Measurements from ENCODE around the gene GPC1. TPM values are rescaled to one million over a fixed set of nuclear protein-coding genes. Genes with fewer than 3 reads are reported as not detected.

Gene GPC1
- polyA plus RNA-seq, 3 donors = 26.8 to 45.1 (median 44.6) TPM

- DNase-seq (ENCODE audit: extremely low read depth in 1 of 11, low read depth in 9 of 11, low spot score in 4 of 11) = no peak
These were observed 29.7 kb upstream of the GPC1 start for GRCh38 chr2:240405684-240406313.

- no peak for DNase-seq (ENCODE audit: extremely low read depth in 1 of 11, low read depth in 9 of 11, low spot score in 4 of 11)
These were observed 28.4 kb upstream of the GPC1 start for GRCh38 chr2:240407090-240407489.

- DNase-seq (ENCODE audit: extremely low read depth in 1 of 11, low read depth in 9 of 11, low spot score in 4 of 11) = no peak
These were observed 25.5 kb upstream of the GPC1 start for GRCh38 chr2:240410004-240410403.

GRCh38 chr2:240410808-240411207 is 24.7 kb upstream of the GPC1 start:
- DNase-seq (ENCODE audit: extremely low read depth in 1 of 11, low read depth in 9 of 11, low spot score in 4 of 11) = no peak

GRCh38 chr2:240411261-240412160 is 24.0 kb upstream of the GPC1 start:
- DNase-seq (ENCODE audit: extremely low read depth in 1 of 11, low read depth in 9 of 11, low spot score in 4 of 11) = no peak

GRCh38 chr2:240412211-240412861 is 23.1 kb upstream of the GPC1 start:
- DNase-seq (ENCODE audit: extremely low read depth in 1 of 11, low read depth in 9 of 11, low spot score in 4 of 11) = no peak

GRCh38 chr2:240412975-240413812 is 22.3 kb upstream of the GPC1 start:
- DNase-seq (ENCODE audit: extremely low read depth in 1 of 11, low read depth in 9 of 11, low spot score in 4 of 11) = no peak

- DNase-seq (ENCODE audit: extremely low read depth in 1 of 11, low read depth in 9 of 11, low spot score in 4 of 11) = no peak
These were observed 21.5 kb upstream of the GPC1 start for GRCh38 chr2:240413813-240414429.

- no peak for DNase-seq (ENCODE audit: extremely low read depth in 1 of 11, low read depth in 9 of 11, low spot score in 4 of 11)
These were observed 18.6 kb upstream of the GPC1 start for GRCh38 chr2:240416821-240417220.

- no peak for DNase-seq (ENCODE audit: extremely low read depth in 1 of 11, low read depth in 9 of 11, low spot score in 4 of 11)
These were observed 17.2 kb upstream of the GPC1 start for GRCh38 chr2:240418311-240418710.

GRCh38 chr2:240419271-240419670 is 16.2 kb upstream of the GPC1 start:
- no peak for DNase-seq (ENCODE audit: extremely low read depth in 1 of 11, low read depth in 9 of 11, low spot score in 4 of 11)

- no peak for DNase-seq (ENCODE audit: extremely low read depth in 1 of 11, low read depth in 9 of 11, low spot score in 4 of 11)
These were observed 15.7 kb upstream of the GPC1 start for GRCh38 chr2:240419723-240420122.

GRCh38 chr2:240420206-240421104 is 15.0 kb upstream of the GPC1 start:
- DNase-seq (ENCODE audit: extremely low read depth in 1 of 11, low read depth in 9 of 11, low spot score in 4 of 11) = no peak

- DNase-seq (ENCODE audit: extremely low read depth in 1 of 11, low read depth in 9 of 11, low spot score in 4 of 11) = no peak
These were observed 14.1 kb upstream of the GPC1 start for GRCh38 chr2:240421381-240421780.

- no peak for DNase-seq (ENCODE audit: extremely low read depth in 1 of 11, low read depth in 9 of 11, low spot score in 4 of 11)
These were observed 12.7 kb upstream of the GPC1 start for GRCh38 chr2:240422658-240423329.

GRCh38 chr2:240423788-240424191 is 11.7 kb upstream of the GPC1 start:
- DNase-seq (ENCODE audit: extremely low read depth in 1 of 11, low read depth in 9 of 11, low spot score in 4 of 11) = no peak
